ENCODE results near the gene GNG8.
A peak's percentile ranks its signal among the peaks of the same experiment; 100 is the strongest.

Gene GNG8

DNA sequence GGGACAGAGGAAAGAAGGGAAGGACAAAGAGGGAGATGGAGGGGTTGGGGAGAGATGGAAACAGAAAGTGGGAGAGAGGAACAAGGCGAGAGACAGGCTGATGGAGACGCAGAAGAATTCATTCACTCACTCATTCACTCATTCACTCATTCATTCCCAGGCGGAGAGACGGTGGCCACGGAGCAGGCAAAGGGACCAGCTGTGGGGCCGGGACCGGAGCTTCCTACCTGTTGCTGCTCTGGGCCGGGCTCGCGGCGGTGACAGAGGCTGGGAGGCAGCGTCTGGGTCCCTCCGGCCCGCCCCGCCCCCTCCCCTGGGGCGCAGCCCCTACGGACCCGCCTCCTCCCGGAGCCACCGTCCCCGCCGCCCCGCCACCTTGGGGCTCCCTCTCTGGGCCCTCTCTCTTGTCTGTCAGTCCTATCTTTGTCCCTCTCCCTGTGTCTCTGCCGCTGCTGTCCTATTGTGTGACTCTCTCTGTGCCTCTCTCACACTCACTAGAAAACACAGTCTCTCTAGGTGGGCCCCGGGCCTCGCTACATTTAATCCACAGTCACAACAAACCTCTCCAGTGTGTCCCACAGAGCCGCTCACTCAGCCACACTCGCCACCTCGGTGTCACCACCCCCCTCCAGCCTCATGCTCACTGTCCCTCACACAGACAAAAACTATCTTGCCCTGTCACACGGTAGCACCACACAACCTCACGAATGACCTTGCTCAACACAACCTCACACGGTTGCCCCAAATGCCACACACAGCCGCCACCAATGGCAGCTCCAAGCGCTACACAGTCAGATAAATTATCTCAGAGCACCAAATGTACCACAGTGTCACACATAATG is at the start of gene GNG8:
GNG8 (minus strand) TSS at position 283 of the 842 bp plus-strand sequence. CDS start 1,520 bp downstream, outside the sequence.
- DNase-seq (ENCODE audit: low spot score): no peak

GRCh38 chr19:46685189-46685588 is 49.2 kb upstream of the GNG8 start:
- no peak for DNase-seq (ENCODE audit: low spot score)

GRCh38 chr19:46678110-46678732 is 42.2 kb upstream of the GNG8 start:
- no peak for DNase-seq (ENCODE audit: low spot score)

DNA sequence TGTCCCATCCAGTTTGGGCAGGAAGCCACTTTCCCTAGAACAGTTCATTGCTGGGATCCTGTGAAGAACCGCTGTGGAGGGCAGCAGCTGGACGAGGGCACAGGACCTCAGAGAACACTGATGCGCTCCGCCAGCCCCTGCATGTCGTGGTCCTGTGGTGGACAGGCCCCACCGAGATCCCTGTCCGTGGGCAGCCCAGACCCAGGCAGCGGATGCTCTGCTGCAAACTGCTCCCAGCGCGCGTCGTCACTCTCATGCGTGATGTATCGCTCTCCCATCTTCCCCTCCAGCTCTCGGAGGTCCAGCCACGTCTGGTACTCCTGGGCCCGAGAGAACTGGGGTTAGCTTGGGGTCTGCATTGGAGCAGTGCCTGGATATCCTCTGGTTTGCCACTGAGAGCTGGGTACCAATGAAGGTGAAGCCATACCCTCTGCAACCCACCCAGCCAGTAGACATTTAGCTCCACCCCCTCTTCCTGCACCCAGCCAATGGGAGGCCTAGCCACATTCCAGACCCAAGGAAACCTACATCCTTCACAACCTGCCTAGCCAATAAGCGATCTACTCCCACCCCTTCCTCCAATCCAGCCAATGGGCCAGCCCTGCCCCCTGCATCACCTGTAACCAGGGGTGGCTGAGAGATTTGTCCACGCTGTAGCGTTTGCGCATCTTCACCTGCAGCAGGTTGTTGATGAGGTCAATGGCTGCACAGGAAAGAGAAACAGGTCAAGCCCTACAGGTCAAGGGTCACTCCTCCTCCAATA is 38.6 kb upstream of the GNG8 start:
- no peak for DNase-seq (ENCODE audit: low spot score)

DNA sequence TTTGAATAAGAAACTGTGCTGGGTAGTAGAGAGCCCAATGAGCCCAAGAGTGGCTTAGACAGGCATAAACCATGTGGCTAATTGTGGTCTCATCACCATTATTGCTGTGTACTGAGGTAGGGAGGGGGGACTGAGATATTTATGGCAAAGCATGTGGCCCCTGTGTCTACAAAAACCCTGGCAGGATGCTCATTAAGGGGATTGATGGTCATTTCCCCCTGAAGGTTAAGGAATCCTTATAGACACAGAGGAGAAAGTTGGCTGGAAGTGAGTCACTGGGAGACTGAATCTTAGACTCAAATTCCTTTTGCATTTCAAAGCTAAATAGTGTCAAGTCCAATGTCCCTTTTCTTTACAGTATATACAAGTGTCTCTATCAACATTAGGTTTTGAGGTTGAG is 34.8 kb upstream of the GNG8 start:
- DNase-seq (ENCODE audit: low spot score): no peak

DNA sequence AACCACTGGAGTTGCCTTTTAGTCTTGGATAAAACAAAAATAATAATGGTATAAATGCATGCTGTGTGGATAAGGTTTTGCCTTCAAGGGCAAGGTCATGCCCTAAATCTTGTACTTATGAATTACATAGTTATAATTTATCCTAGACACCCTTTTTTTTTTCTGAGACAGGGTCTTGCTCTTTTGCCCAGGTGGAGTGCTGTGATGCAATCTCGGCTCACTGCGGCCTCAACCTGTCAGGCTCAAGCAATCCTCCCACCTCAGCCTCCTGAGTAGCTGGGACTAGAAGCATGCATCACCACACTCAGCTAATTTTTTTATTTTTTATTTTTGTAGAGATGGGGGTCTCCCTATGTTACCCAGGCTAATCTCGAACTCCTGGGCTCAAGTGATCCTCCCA is 32.7 kb upstream of the GNG8 start:
- DNase-seq (ENCODE audit: low spot score): no peak

- DNase-seq (ENCODE audit: low spot score): no peak
Observed at GRCh38 chr19:46665072-46665471, 29.1 kb upstream of the GNG8 start.

DNA sequence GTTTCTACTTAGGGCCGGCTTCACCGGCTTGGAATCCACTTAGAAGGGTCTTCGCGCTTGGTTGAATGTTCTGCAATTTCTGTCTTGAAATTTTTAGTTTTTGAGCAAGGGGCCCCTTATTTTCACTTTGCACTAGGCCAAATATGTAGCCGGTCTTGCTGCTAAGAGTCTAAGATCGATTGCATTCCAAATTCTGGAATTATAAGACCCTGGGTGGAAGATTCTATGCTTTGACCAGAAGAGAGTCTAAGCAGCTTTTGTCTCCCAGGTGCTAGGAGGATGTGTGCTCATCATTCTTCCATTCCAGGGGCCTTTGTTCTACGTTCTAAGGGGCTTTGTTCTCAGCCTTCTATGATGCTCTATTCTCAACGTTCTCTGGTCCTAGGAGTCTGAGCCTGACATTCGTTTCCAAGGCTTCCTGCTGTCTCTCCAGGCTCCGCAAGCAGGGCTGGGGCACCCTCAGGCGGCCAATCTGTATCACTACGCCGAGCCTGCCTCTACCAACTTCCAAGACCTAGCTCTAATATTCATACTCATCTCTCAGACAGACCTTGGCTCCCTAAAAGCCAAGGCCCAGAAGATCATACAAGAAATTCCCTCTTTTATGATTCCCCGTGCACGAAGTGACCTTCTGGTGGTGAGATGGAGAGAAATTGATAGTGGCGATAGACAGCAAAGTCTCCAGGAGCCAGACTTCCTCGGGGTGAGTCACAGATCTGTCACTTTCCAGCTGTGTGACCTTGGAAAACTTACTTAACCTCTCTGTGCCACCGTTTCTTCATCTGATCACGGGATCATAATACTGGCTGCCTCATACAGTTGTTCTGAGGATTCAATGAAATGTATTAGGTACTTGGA is 26.0 kb upstream of the GNG8 start:
- DNase-seq (ENCODE audit: low spot score): peak; percentile 89

DNA sequence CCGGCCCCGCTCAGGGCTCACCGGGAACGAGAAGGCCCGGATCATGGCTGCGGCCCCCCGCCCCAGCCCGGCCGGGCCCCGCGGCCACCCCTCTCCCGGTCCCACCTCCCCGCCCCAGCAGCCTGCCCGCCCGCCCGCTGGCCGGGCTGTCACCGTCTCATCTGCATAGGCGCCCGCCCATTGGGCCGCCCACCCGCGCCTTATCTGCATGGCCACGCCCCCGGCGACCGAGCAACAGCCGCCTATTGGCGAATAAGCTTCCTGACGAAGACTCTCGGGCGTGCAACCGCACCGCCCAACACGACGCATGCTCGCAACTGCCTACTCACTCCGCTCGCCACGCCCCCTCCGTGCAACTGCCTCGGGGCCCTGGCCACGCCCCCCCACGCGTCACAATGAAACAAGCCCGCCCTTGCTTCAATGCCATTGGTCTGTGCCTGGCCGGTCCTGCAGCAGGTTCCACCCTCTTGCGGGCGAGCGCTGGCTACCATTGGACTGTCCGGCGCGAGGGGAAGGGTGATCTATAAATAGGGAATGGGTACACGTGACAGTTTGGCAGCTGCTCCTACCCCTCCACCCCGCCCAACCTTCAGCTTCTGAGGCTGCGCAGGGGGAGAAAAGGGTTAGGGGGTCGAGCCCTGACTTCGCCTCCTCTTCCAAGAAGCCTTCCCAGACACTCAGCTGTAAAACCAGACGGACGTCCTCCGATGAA is 25.2 kb upstream of the GNG8 start, which contains the start of gene DACT3:
DACT3 (minus strand) TSS at position 163 of the 712 bp plus-strand sequence; CDS start at position 45, 118 bp downstream.
- DNase-seq (ENCODE audit: low spot score): peak; percentile 100

DNA sequence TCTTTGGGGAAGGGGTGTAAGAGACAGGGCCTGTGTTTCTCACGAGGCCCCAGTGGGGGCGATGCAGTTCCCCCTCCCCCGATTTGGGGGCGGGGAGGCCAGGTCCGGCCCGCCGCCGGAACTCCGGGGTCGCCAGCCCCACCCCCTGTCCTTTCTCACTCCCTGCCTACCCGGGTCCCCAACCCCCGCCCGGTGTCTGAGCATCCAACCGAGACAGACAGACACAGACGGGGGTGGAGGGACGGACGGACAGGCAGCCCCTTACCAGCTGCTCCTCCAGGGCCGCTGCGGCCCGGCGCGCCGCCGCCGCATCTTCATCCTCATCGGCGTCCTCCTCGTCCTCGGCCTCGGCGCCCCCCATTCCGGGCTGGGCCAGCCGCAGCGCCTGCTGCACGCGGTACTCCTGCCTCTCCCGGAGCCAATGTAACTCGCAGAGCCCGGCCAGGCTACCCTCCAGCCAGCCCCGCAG is 24.6 kb upstream of the GNG8 start:
- no peak for DNase-seq (ENCODE audit: low spot score)

- no peak for DNase-seq (ENCODE audit: low spot score)
Observed at GRCh38 chr19:46660008-46660517, 24.1 kb upstream of the GNG8 start.

DNA sequence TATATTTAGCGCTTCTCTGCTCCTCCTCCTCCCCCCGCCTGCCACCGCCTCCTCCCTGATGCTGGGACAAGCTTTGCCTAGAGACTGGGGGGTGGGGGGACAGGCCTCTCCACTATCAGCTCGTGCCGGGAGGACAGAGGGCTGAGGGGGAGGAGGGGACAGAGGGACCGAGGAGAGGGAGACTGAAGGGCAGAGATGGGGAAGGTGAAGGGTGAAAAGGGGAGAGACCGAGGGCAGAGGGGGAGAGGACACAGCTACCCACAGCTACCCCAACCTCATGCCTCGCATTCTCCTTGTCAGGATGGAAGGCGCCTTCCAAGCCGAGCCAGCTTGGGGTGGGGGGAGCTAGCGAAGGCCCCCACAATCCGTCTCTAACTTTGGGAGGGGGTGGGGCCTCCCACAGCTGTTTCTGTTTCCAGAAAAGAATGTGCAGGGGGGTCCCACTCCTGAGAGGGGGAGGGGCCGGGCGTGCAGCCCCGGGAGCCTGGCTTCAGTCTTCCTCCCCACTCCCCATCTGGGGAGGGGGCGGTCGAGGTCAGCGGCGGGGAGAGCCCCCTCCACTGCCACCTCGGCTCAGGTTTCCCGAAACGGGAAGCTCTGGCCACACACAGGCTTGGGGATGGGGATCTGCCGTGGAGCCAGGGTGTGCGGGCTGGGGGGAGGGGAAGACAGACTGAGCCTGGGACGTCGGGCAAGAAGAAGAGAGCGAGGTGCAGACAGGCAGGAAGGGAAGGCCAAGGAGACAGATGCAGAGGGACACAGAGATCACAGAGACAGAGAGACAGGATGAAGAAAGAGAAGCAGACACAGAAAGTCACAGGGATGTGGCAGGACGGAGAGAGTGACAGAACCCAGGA is 23.4 kb upstream of the GNG8 start:
- DNase-seq (ENCODE audit: low spot score): peak; percentile 79

DNA sequence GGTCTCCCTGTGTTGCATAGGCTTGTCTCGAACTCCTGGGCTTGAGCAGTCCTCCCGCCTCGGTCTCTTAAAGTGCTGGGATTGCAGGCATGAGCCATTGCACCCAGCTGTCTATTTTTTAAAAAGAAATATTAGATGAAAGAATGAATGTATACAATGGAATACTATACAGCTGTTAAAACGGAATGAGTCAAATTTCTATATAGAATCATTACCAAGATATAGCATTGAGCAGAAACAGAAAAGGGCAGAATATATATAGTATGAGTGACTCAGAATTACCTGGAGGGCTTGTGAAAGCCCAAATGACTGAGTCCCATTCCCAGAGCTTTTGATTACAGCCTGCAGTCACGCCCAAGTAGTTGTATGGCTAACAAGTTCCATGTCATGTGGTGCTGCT is 20.5 kb upstream of the GNG8 start:
- no peak for DNase-seq (ENCODE audit: low spot score)

DNA sequence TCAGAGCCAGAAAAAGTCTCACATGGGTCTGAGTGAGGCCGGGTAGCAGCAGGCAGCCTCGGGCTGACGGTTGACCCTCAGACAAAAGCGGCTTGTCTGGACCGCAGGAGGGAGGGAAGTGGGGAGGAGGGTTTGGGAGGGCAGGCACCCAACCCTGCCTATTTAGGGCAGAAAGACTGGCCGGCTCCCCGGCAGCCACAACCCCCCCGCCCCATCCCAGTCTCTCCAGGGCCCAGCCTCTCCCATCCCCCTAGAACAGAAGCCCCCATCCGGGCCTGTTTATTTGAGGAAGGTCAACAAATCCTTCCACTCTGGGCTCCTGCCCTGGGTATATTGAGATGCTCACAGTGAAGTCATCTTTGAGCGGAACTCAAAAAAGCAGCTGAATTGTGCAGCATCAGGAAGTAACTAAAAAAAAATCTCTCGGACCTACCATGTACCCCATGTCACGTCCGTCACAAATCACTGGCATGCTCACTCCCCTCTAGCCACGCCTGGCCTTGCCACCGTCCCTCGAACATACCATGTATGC is 18.7 kb upstream of the GNG8 start:
- DNase-seq (ENCODE audit: low spot score): no peak

- DNase-seq (ENCODE audit: low spot score): no peak
Observed at GRCh38 chr19:46650445-46650844, 14.4 kb upstream of the GNG8 start.

DNA sequence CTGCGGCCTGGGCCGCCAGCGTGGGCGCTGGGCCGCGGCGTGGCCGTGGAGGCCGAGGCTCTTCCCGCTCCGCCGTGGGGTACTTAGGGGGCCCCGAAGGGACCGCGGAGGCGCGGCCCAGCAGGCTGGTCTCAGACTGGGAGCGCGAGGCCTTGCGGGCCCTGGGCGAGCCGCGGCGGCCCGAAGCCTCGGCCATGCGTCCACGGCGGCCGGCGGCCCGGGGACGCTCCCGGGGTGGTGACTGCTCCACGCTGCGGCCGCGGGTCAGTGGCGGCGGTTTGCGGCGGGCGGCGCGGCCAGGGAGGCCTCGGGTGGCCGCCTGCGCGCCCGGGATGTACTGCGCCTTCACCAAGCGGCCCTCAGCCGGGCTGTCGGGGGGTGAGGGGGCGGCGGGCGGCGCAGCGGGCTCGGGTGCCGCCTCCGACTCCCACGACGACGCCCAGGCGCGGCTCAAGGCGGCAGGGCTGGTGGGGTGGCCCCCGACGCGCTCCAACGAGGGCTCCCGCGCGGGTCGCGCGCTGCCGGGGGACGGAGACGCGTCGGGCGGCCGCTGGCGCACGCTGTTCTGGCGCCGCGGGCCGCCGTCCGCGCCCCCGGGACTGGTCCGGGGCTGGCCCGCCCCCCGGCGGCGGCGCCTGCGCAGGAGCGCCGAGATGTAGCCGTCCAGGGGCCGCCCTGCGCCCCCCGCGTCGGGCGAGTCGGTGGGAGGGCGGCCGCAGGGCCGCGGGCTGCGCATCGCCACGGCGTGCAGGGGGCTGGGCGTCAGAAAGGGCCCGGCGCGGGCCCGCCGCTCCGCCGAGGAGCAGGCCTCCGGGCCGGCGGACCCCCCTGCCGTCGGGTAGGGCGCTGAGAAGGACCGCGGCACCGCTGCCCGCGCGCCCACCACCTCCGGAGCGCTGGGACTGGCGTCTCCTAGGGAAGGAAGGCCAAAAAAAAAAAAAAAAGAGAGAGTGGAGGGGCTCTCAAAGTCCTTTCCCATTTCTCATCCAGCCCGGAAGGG is 13.3 kb upstream of the GNG8 start:
- no peak for DNase-seq (ENCODE audit: low spot score)

DNA sequence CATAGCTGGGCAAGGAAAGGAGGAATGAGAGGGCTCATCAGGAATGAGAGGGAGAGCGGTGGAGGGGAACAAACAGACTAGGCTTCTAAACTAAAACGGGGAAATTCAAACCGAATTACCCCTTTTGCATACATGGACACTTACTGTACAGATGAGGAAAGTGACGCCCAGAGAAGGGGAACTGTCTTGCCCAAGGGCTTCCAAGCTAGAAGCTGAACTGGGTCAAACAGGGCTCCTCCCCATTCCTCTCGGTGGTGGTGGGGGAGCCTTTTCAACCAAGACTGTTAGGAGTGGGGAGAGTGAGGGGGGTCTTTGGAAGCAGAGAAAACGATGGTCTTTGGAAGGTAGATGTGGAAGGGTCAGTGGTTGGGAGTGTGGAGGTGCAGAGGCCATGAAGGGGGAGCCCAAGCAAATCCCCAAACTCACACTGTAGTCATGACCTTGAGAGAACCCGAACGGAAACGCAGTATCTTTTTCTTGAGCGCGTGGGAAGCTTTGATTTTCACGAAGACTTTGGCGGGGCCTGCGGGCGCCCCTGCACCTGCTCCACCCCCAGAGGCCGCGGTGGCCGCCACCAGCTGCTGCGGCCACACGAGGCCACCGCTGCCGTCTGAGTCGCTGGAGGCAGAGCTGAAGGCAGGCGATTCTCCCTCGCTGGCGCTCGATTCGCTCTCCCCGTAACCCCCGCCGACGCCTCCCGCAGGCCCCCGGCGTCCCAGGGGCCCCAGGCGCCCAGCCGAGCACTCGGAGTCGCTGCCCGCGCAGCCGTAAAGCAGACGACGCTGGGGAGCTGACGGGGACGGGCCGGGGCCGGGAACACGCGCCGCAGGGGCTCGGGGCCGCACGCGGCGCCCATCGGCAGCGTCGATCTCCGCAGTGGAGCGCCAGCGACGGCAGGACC is 12.3 kb upstream of the GNG8 start:
- no peak for DNase-seq (ENCODE audit: low spot score)
